ENCODE results near the gene CDCP1. TPM values are rescaled to one million over a fixed set of nuclear protein-coding genes. Genes with fewer than 3 reads are reported as not detected.

The CDCP1 gene
- total RNA-seq, 4 donors from 2014 or later: 41.6 to 64.6 (median 53.4) TPM

DNA sequence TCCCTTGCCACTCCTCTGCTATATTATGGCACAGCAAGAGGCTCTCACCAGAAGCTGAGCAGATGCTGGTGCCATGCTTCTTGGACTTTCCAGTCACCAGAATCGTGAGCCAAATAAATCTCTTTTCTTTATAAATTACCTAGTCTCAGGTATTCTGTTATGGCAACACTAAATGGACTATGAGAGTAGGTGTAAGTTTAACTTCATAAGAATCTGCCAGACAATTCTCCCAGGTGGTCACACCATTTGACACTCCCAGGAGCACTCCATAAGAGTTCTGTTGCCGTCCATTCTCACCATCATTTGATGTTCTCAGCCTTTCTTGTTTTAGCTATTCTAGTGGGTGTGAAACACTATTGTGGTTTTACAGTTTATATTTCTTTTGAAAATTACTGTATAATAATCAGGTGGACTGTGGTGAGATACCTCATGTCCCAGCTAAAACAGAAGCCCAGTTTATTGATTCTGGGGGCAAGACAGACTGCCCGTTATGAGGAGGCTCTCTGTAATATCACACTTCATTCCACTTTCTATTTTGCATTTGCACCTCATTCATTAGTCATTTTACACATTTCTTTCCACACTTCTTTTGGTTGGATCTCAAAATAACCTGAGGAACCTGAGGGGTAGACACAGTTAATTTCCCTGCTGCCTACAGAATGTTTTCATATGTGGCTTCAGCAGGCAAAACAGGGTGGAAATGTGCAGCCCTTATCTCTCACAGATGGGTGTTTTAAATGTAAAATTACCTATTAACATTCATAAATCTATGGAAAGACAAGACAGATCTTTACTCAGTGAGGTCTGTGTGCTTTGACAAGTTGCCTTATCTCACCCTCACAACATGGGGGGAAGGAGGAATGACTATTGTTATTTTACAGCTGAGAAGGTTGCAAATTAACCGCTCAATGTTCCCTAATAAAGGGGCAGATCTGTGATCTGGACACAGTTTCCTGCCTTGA, 42.1 kb downstream of the CDCP1 start:
- Histone ChIP-seq H3K9me3 (no peaks in the 10 kb centered on the region), H3K27ac (peak overlapping the region in 3 of 4 donors; percentile 2 to 46 (median 26)), H3K36me3 (no peaks in the 10 kb centered on the region), H3K4me3 (no peak overlapping the region), H3K27me3 (no peaks in the 10 kb centered on the region), H3K4me1 (peaks cover 0 to 36% (median 5%) of the 10 kb centered on the region in 4 donors)
- no peak for DNase-seq
- TF ChIP-seq POLR2AphosphoS5 (IDR thresholded peaks at IDR 0.05): no peak
- no peak for TF ChIP-seq POLR2A (IDR thresholded peaks at IDR 0.05)
- TF ChIP-seq EP300 (IDR thresholded peaks at IDR 0.05; ENCODE audit: low read depth): no peak
- no peak for TF ChIP-seq CTCF (IDR thresholded peaks at IDR 0.05)
- intact Hi-C loops (cut with DNase I; ENCODE audit: low total_unique reads): no loop called here
- WGBS, 2 donors (ENCODE audit: low coverage in 1 of 2): 82 to 91% methylated on average over 3 to 4 of the region's 4 CpGs
- in situ Hi-C loops (cut with MboI; ENCODE audit: low pct_ligation_motif_present in 1 of 4, low pct_unique_long_range_greater_than_20kb in 1 of 4, low sequenced_read_pairs in 3 of 4): no loop called here

DNA sequence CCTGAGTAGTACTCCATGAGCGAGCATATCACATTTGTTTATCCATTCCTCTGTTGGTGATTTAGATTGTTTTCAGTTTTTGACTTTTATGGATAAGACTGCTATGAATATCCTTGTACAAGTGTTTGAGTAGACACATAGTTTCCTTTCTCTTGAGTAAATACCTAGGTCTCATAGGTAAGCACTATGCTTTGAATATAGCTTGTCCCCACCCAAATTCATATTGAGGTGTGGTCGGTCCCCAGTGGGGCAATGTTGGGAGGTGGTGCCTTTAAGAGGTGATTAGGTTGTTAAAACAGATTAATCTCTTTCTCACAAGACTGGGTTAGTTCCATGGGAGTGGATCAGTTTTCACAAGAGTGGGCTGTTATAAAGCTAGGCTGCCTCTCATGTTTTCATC, 42.8 kb downstream of the CDCP1 start:
- WGBS, 2 donors (ENCODE audit: low coverage in 1 of 2): 51 to 84% methylated on average over 2 of the region's 2 CpGs
- DNase-seq: no peak
- in situ Hi-C loops (cut with MboI; ENCODE audit: low pct_ligation_motif_present in 1 of 4, low pct_unique_long_range_greater_than_20kb in 1 of 4, low sequenced_read_pairs in 3 of 4): no loop called here
- Histone ChIP-seq H3K36me3 (no peaks in the 10 kb centered on the region), H3K4me3 (no peak overlapping the region), H3K4me1 (peaks cover 0 to 33% (median 4%) of the 10 kb centered on the region in 4 donors), H3K27ac (peak overlapping the region in 3 of 4 donors; percentile 2 to 46 (median 26)), H3K27me3 (no peaks in the 10 kb centered on the region), H3K9me3 (no peaks in the 10 kb centered on the region)
- TF ChIP-seq EP300 (IDR thresholded peaks at IDR 0.05; ENCODE audit: low read depth) (no peak), CTCF (IDR thresholded peaks at IDR 0.05) (no peak), POLR2AphosphoS5 (IDR thresholded peaks at IDR 0.05) (no peak), POLR2A (IDR thresholded peaks at IDR 0.05) (no peak)
- intact Hi-C loops (cut with DNase I; ENCODE audit: low total_unique reads): no loop called here

GRCh38 chr3:45100981-45101407, 45.2 kb downstream of the CDCP1 start:
- TF ChIP-seq POLR2A (IDR thresholded peaks at IDR 0.05) (no peak), POLR2AphosphoS5 (IDR thresholded peaks at IDR 0.05) (no peak), EP300 (IDR thresholded peaks at IDR 0.05; ENCODE audit: low read depth) (no peak), CTCF (IDR thresholded peaks at IDR 0.05) (no peak)
- intact Hi-C loops (cut with DNase I; ENCODE audit: low total_unique reads) (no loop called here), in situ Hi-C loops (cut with MboI; ENCODE audit: low pct_ligation_motif_present in 1 of 4, low pct_unique_long_range_greater_than_20kb in 1 of 4, low sequenced_read_pairs in 3 of 4) (no loop called here)
- no peak for DNase-seq
- H3K9me3 ChIP-seq: no peaks in the 10 kb centered on the region
- no peaks in the 10 kb centered on the region for H3K27me3 ChIP-seq
- H3K27ac ChIP-seq: peak overlapping the region in 1 of 4 donors; percentile 31
- WGBS, 2 donors (ENCODE audit: low coverage in 1 of 2): 71% methylated on average over 3 of the region's 3 CpGs; no CpG with 5 or more reads in 1 of the 2 donors
- no peaks in the 10 kb centered on the region for H3K36me3 ChIP-seq
- H3K4me1 ChIP-seq: peaks cover 0 to 36% (median 0%) of the 10 kb centered on the region in 4 donors
- H3K4me3 ChIP-seq: no peak overlapping the region

GRCh38 chr3:45098310-45098709, 47.9 kb downstream of the CDCP1 start:
- in situ Hi-C loops (cut with MboI; ENCODE audit: low pct_ligation_motif_present in 1 of 4, low pct_unique_long_range_greater_than_20kb in 1 of 4, low sequenced_read_pairs in 3 of 4): no loop called here
- Histone ChIP-seq H3K27me3 (no peaks in the 10 kb centered on the region), H3K27ac (no peak overlapping the region), H3K9me3 (no peaks in the 10 kb centered on the region), H3K4me3 (no peak overlapping the region), H3K36me3 (peaks cover 0 to 5% (median 0%) of the 10 kb centered on the region in 4 donors), H3K4me1 (peaks cover 0 to 25% (median 5%) of the 10 kb centered on the region in 4 donors)
- TF ChIP-seq POLR2AphosphoS5 (IDR thresholded peaks at IDR 0.05) (no peak), EP300 (IDR thresholded peaks at IDR 0.05; ENCODE audit: low read depth) (no peak), CTCF (IDR thresholded peaks at IDR 0.05) (no peak), POLR2A (IDR thresholded peaks at IDR 0.05) (no peak)
- no peak for DNase-seq
- intact Hi-C loops (cut with DNase I; ENCODE audit: low total_unique reads): no loop called here
- WGBS, 2 donors (ENCODE audit: low coverage in 1 of 2): 86 to 87% methylated on average over 3 to 5 of the region's 5 CpGs

Measured in transverse colon (tissue), 4 donors.